ENCODE measurements around the gene CHMP2B.

CHMP2B gene

GRCh38 chr3:87203809-87204208, 23.3 kb upstream of the CHMP2B start:
- no peak for DNase-seq (ENCODE audit: low read depth, low spot score)
- no peak for TF ChIP-seq CTCF (IDR thresholded peaks at IDR 0.05; ENCODE audit: low read depth, low read length)
- H3K4me3 ChIP-seq (ENCODE audit: low read depth, low read length), result no peak overlapping the region
- in situ Hi-C loops (cut with HindIII; ENCODE audit: low sequenced_read_pairs), result no loop called here

- no peak overlapping the region for H3K4me3 ChIP-seq (ENCODE audit: low read depth, low read length)
- in situ Hi-C loops (cut with HindIII; ENCODE audit: low sequenced_read_pairs), result no loop called here
- no peak for TF ChIP-seq CTCF (IDR thresholded peaks at IDR 0.05; ENCODE audit: low read depth, low read length)
- peak; percentile 51 for DNase-seq (ENCODE audit: low read depth, low spot score)
Observed at GRCh38 chr3:87206070-87206469, 21.0 kb upstream of the CHMP2B start.

- H3K4me3 ChIP-seq (ENCODE audit: low read depth, low read length), result no peak overlapping the region
- in situ Hi-C loops (cut with HindIII; ENCODE audit: low sequenced_read_pairs), result no loop called here
- no peak for DNase-seq (ENCODE audit: low read depth, low spot score)
- no peak for TF ChIP-seq CTCF (IDR thresholded peaks at IDR 0.05; ENCODE audit: low read depth, low read length)
Observed at GRCh38 chr3:87206635-87207034, 20.5 kb upstream of the CHMP2B start.

GRCh38 chr3:87207460-87207859, 19.6 kb upstream of the CHMP2B start:
- in situ Hi-C loops (cut with HindIII; ENCODE audit: low sequenced_read_pairs), result no loop called here
- TF ChIP-seq CTCF (IDR thresholded peaks at IDR 0.05; ENCODE audit: low read depth, low read length), result no peak
- H3K4me3 ChIP-seq (ENCODE audit: low read depth, low read length), result no peak overlapping the region
- no peak for DNase-seq (ENCODE audit: low read depth, low spot score)

- in situ Hi-C loops (cut with HindIII; ENCODE audit: low sequenced_read_pairs), result no loop called here
- H3K4me3 ChIP-seq (ENCODE audit: low read depth, low read length), result no peak overlapping the region
- DNase-seq (ENCODE audit: low read depth, low spot score), result no peak
- TF ChIP-seq CTCF (IDR thresholded peaks at IDR 0.05; ENCODE audit: low read depth, low read length), result no peak
Observed at GRCh38 chr3:87209111-87209510, 18.0 kb upstream of the CHMP2B start.

- in situ Hi-C loops (cut with HindIII; ENCODE audit: low sequenced_read_pairs), result no loop called here
- no peak for TF ChIP-seq CTCF (IDR thresholded peaks at IDR 0.05; ENCODE audit: low read depth, low read length)
- DNase-seq (ENCODE audit: low read depth, low spot score), result no peak
- H3K4me3 ChIP-seq (ENCODE audit: low read depth, low read length), result no peak overlapping the region
Observed at GRCh38 chr3:87218560-87218959, 8.5 kb upstream of the CHMP2B start.

GRCh38 chr3:87219611-87220010, 7.5 kb upstream of the CHMP2B start:
- no peak for TF ChIP-seq CTCF (IDR thresholded peaks at IDR 0.05; ENCODE audit: low read depth, low read length)
- in situ Hi-C loops (cut with HindIII; ENCODE audit: low sequenced_read_pairs), result no loop called here
- no peak overlapping the region for H3K4me3 ChIP-seq (ENCODE audit: low read depth, low read length)
- no peak for DNase-seq (ENCODE audit: low read depth, low spot score)
